ENCODE measurements around the gene C9orf50.
"Not testable (repeated sequence)": the region's sequence is repeated elsewhere in the genome, so short reads cannot be mapped to it uniquely, and the experiment has no call there.

The C9orf50 gene

GRCh38 chr9:129637102-129637501 lies 16.2 kb upstream of the C9orf50 start:
- TF ChIP-seq CTCF (conservative IDR thresholded peaks at IDR 0.05; ENCODE audit: low read depth, low read length) = no peak

GRCh38 chr9:129636343-129636742 lies 15.4 kb upstream of the C9orf50 start:
- DNase-seq (ENCODE audit: low read depth); H3K4me3 ChIP-seq (ENCODE audit: low read length): not testable (repeated sequence)

More at GRCh38 chr9:129637102-129637501, 16.2 kb upstream of the C9orf50 start:
- DNase-seq (ENCODE audit: low read depth) = no peak
- no peak overlapping the region for H3K4me3 ChIP-seq (ENCODE audit: low read length)

- no peak overlapping the region for H3K4me3 ChIP-seq (ENCODE audit: low read length)
- DNase-seq (ENCODE audit: low read depth) = no peak
- no peak for TF ChIP-seq CTCF (conservative IDR thresholded peaks at IDR 0.05; ENCODE audit: low read depth, low read length)
Observed at GRCh38 chr9:129635099-129636065, 14.5 kb upstream of the C9orf50 start.

- no peak for DNase-seq (ENCODE audit: low read depth)
- H3K4me3 ChIP-seq (ENCODE audit: low read length) = no peak overlapping the region
- no peak for TF ChIP-seq CTCF (conservative IDR thresholded peaks at IDR 0.05; ENCODE audit: low read depth, low read length)
Observed at GRCh38 chr9:129633848-129634247, 12.9 kb upstream of the C9orf50 start.

GRCh38 chr9:129633207-129633606 lies 12.3 kb upstream of the C9orf50 start:
- no peak for DNase-seq (ENCODE audit: low read depth)
- no peak overlapping the region for H3K4me3 ChIP-seq (ENCODE audit: low read length)
- no peak for TF ChIP-seq CTCF (conservative IDR thresholded peaks at IDR 0.05; ENCODE audit: low read depth, low read length)

- no peak for DNase-seq (ENCODE audit: low read depth)
- H3K4me3 ChIP-seq (ENCODE audit: low read length) = no peak overlapping the region
- no peak for TF ChIP-seq CTCF (conservative IDR thresholded peaks at IDR 0.05; ENCODE audit: low read depth, low read length)
Observed at GRCh38 chr9:129632460-129632859, 11.6 kb upstream of the C9orf50 start.

- TF ChIP-seq CTCF (conservative IDR thresholded peaks at IDR 0.05; ENCODE audit: low read depth, low read length) = no peak
- H3K4me3 ChIP-seq (ENCODE audit: low read length) = no peak overlapping the region
- DNase-seq (ENCODE audit: low read depth) = no peak
Observed at GRCh38 chr9:129631674-129632129, 10.8 kb upstream of the C9orf50 start.
